ENCODE results near the gene TCF15. TPM values are rescaled to one million over a fixed set of nuclear protein-coding genes. Genes with fewer than 3 reads are reported as not detected.

Gene TCF15
- total RNA-seq, 1 experiment from 2014 or later, result 0.40 TPM

GRCh38 chr20:588932-589672, 21.0 kb downstream of the TCF15 start:
- no peak for TF ChIP-seq CTCF (conservative IDR thresholded peaks at IDR 0.05; ENCODE audit: low read depth, low read length)
- no peak for TF ChIP-seq EZH2phosphoT487 (IDR thresholded peaks at IDR 0.05; ENCODE audit: borderline replicate concordance, low read length)
- TF ChIP-seq EZH2 (IDR thresholded peaks at IDR 0.05; ENCODE audit: low read length, unreplicated experiment), result no peak
- intact Hi-C loops (cut with micrococcal nuclease), result no loop called here
- CTCF ChIA-PET, result no interaction called here
- H3K4me3 ChIP-seq (ENCODE audit: low read length), result no peak overlapping the region
- H3K27me3 ChIP-seq (ENCODE audit: low read length), result peaks cover 26% of the 10 kb centered on the region
- POLR2A ChIA-PET (ENCODE audit: unreplicated experiment), result no interaction called here
- no TSS peak for BruUV-seq (replicated peaks)
- H3K36me3 ChIP-seq (ENCODE audit: low read depth, low read length), result no peaks in the 10 kb centered on the region
- H3K79me2 ChIP-seq (ENCODE audit: low read length), result no peaks in the 10 kb centered on the region
- H3K9me2 ChIP-seq (replicated peaks; ENCODE audit: low read length), result no peaks in the 10 kb centered on the region
- no peaks in the 10 kb centered on the region for H3K4me1 ChIP-seq (ENCODE audit: insufficient read depth, low read length)
- H3K4me2 ChIP-seq (ENCODE audit: low read length), result no peak overlapping the region
- H3F3A ChIP-seq (ENCODE audit: low read length, unreplicated experiment), result no peaks in the 10 kb centered on the region
- H3K9me3 ChIP-seq (ENCODE audit: low read length), result no peaks in the 10 kb centered on the region
- no peak for DNase-seq
- ATAC-seq, result no peak
- no peak overlapping the region for H2AFZ ChIP-seq (ENCODE audit: low read length)
- H3K9ac ChIP-seq (ENCODE audit: low read length), result no peak overlapping the region
- H4K20me1 ChIP-seq (ENCODE audit: low read length), result no peaks in the 10 kb centered on the region
- H3K27ac ChIP-seq (ENCODE audit: low read length), result no peak overlapping the region

- no peak overlapping the region for H3K9ac ChIP-seq (ENCODE audit: low read length)
- CTCF ChIA-PET, result no interaction called here
- BruUV-seq (replicated peaks), result no TSS peak
Measured at GRCh38 chr20:588476-588875, 21.6 kb downstream of the TCF15 start.

More at GRCh38 chr20:588476-588875, 21.6 kb downstream of the TCF15 start:
- no peaks in the 10 kb centered on the region for H3K79me2 ChIP-seq (ENCODE audit: low read length)
- no peaks in the 10 kb centered on the region for H3K9me3 ChIP-seq (ENCODE audit: low read length)
- intact Hi-C loops (cut with micrococcal nuclease), result no loop called here
- H3K9me2 ChIP-seq (replicated peaks; ENCODE audit: low read length), result no peaks in the 10 kb centered on the region
- H3K36me3 ChIP-seq (ENCODE audit: low read depth, low read length), result no peaks in the 10 kb centered on the region
- no peak overlapping the region for H3K27ac ChIP-seq (ENCODE audit: low read length)
- ATAC-seq (no peak), DNase-seq (no peak)
- H2AFZ ChIP-seq (ENCODE audit: low read length), result no peak overlapping the region
- H3K4me2 ChIP-seq (ENCODE audit: low read length), result no peak overlapping the region
- H4K20me1 ChIP-seq (ENCODE audit: low read length), result no peaks in the 10 kb centered on the region
- no peak overlapping the region for H3K4me3 ChIP-seq (ENCODE audit: low read length)
- TF ChIP-seq CTCF (conservative IDR thresholded peaks at IDR 0.05; ENCODE audit: low read depth, low read length) (no peak), EZH2phosphoT487 (IDR thresholded peaks at IDR 0.05; ENCODE audit: borderline replicate concordance, low read length) (no peak), EZH2 (IDR thresholded peaks at IDR 0.05; ENCODE audit: low read length, unreplicated experiment) (no peak)
- peaks cover 28% of the 10 kb centered on the region for H3K27me3 ChIP-seq (ENCODE audit: low read length)
- no peaks in the 10 kb centered on the region for H3K4me1 ChIP-seq (ENCODE audit: insufficient read depth, low read length)
- POLR2A ChIA-PET (ENCODE audit: unreplicated experiment), result no interaction called here
- no peaks in the 10 kb centered on the region for H3F3A ChIP-seq (ENCODE audit: low read length, unreplicated experiment)
